Mesothelial cell of epicardium (in vitro differentiated cells): ENCODE measurements around the gene ANKS6. TPM values are rescaled to one million over a fixed set of nuclear protein-coding genes. Genes with fewer than 3 reads are reported as not detected.

Experiments
- DNase-seq, 2 experiments: peaks; one replicate each; pipeline ENCODE4 v3.0.0; 2021; ENCODE audit warnings: low spot score in 2 of 2; ENCODE audit not compliant: unreplicated experiment in 2 of 2
- H3K27ac Mint-ChIP-seq: 2 replicates; pipeline ENCODE4 v1.8.0; 2021; ENCODE audit warnings: mixed read lengths
- H3K27me3 Mint-ChIP-seq: 2 replicates; pipeline ENCODE4 v1.8.0; 2021; ENCODE audit warnings: low read depth, mixed read lengths
- H3K36me3 Mint-ChIP-seq: 2 replicates; pipeline ENCODE4 v1.8.0; 2021; ENCODE audit warnings: mixed read lengths
- H3K4me1 Mint-ChIP-seq: 2 replicates; pipeline ENCODE4 v1.8.0; 2021; ENCODE audit warnings: mixed read lengths
- H3K4me3 Mint-ChIP-seq: 2 replicates; pipeline ENCODE4 v1.8.0; 2021; ENCODE audit warnings: mild to moderate bottlenecking, moderate library complexity, mixed read lengths
- H3K9me3 Mint-ChIP-seq: 2 replicates; pipeline ENCODE4 v1.8.0; 2021; ENCODE audit warnings: mixed read lengths
- total RNA-seq: library from RNA; stranded (reverse); gene quantifications from 3 replicates; pipeline ENCODE4 v1.2.1, GENCODE V29; 2021
- TF ChIP-seq, protein P1 (sequence below): fragments of 200-600 bp; sonication (generic); IDR thresholded peaks from one replicate; pipeline ENCODE4 v1.5.0; 2021; ENCODE audit warnings: antibody characterized with exemption; ENCODE audit not compliant: unreplicated experiment

Gene ANKS6
- total RNA-seq, 1 donor from 2014 or later: 42.0 TPM

DNA sequence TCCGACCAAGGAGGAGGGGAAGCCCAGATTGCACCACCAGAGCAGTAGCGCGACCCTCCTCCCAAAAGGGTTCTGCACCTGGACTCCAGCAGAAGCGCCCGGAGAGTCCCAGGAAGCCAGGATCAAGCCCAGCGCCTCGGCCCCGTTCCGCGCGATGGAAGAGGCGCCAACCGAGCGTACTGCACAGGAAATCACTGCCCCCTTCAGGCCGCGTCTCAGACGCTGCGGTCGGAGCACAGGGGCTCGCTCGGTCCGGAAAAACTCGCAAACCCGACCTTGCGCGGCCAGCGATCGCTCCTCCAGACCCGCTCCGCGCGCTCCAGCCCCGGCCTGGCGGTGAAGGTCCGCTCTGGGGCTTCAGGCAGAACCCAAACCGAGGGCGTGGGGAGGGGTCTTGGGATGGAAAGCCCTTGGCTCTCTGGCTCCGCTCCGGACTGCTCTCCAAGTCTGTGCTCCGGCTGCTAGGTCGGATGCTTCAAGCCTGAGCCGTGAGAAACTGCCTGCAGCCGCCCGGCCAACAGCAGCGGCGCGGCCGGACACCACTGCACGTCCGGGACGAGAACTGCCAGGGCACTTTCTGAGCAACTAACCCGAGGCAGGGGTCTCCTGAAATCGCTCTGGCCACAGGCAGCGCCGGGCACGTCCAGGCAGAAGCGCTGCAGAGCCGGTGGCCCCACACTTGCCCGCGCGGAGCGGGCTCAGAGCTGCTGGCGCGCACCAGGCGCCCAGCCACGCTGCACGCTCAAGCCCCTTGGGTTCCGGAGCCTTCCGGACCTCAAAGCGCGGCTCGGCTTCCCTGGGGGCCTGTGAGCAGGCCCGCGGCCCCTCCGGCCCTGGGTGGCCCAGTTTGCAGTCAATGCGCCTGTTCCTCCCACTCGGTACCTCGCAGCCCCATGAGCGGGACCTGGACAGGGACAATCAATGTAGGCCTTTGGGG, 88.9 kb downstream of the ANKS6 start:
- TF ChIP-seq, protein P1, sequence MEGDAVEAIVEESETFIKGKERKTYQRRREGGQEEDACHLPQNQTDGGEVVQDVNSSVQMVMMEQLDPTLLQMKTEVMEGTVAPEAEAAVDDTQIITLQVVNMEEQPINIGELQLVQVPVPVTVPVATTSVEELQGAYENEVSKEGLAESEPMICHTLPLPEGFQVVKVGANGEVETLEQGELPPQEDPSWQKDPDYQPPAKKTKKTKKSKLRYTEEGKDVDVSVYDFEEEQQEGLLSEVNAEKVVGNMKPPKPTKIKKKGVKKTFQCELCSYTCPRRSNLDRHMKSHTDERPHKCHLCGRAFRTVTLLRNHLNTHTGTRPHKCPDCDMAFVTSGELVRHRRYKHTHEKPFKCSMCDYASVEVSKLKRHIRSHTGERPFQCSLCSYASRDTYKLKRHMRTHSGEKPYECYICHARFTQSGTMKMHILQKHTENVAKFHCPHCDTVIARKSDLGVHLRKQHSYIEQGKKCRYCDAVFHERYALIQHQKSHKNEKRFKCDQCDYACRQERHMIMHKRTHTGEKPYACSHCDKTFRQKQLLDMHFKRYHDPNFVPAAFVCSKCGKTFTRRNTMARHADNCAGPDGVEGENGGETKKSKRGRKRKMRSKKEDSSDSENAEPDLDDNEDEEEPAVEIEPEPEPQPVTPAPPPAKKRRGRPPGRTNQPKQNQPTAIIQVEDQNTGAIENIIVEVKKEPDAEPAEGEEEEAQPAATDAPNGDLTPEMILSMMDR: peak; percentile 47
- DNase-seq: peak in 1 of 2 experiments; percentile 72
- H3K27me3 Mint-ChIP-seq: peaks cover 86% of the 10 kb centered on the region
- no peak overlapping the region for H3K27ac Mint-ChIP-seq
- no peaks in the 10 kb centered on the region for H3K36me3 Mint-ChIP-seq
- H3K9me3 Mint-ChIP-seq: peaks cover 2% of the 10 kb centered on the region
- H3K4me1 Mint-ChIP-seq: peaks cover 7% of the 10 kb centered on the region
- peak overlapping the region; percentile 59 for H3K4me3 Mint-ChIP-seq

DNA sequence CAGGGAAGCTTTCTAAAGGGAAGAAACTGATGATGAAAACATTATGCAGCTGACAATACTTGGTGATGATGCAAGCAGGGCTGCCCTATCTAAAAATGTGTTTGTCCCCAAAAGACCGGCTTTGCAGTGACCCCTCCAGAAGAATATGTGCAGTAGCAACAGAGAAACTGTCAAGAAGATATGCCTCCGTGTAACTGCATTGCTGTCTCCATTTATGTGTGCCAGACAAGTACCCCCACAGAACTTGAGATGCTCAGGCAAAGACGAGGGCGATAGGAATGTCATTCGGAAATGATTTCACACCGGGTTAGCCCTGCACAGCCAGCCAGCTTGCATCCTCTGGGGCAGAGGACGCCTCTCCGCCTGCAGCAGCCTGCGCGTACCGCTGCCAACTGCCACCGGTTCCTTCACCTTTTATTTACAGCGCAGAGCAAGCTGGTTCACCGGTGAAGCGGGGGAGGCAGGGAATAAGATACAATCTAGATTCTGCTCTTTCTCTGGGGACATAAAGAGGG, 89.6 kb downstream of the ANKS6 start:
- peaks cover 7% of the 10 kb centered on the region for H3K4me1 Mint-ChIP-seq
- no peaks in the 10 kb centered on the region for H3K36me3 Mint-ChIP-seq
- TF ChIP-seq, protein P1: no peak
- no peak overlapping the region for H3K27ac Mint-ChIP-seq
- H3K27me3 Mint-ChIP-seq: peaks cover 86% of the 10 kb centered on the region
- peaks cover 2% of the 10 kb centered on the region for H3K9me3 Mint-ChIP-seq
- no peak for DNase-seq
- peak overlapping the region; percentile 46 for H3K4me3 Mint-ChIP-seq

DNA sequence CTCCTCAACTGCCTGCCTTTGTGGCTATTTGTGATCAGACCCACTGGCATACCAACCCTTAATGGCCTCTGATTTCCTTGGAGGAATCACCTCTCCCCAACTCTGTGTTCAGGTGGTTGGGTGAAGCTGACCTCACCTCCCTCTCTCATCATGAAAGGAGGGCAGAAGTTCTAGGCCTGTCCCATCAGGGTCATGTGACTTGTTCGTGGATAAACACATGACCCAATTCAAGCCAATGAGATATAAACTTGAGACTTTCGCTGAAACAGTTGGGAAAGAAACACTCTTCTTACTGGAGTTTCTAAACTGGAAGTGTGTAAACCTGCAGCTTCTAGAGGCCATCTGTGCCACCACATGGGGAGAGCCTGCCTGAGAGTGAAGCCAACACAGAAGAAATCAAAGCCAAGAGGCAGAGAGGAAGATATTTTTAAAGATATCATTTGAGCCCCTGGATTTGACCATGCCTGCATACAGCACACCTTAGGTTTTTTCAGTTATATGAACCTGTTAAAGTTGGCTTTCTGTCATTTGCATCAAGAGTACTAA, 93.4 kb downstream of the ANKS6 start:
- H3K4me3 Mint-ChIP-seq: no peak overlapping the region
- no peaks in the 10 kb centered on the region for H3K36me3 Mint-ChIP-seq
- no peak overlapping the region for H3K27ac Mint-ChIP-seq
- DNase-seq: no peak
- peaks cover 8% of the 10 kb centered on the region for H3K9me3 Mint-ChIP-seq
- H3K4me1 Mint-ChIP-seq: peaks cover 7% of the 10 kb centered on the region
- TF ChIP-seq, protein P1: no peak
- peaks cover 91% of the 10 kb centered on the region for H3K27me3 Mint-ChIP-seq

DNA sequence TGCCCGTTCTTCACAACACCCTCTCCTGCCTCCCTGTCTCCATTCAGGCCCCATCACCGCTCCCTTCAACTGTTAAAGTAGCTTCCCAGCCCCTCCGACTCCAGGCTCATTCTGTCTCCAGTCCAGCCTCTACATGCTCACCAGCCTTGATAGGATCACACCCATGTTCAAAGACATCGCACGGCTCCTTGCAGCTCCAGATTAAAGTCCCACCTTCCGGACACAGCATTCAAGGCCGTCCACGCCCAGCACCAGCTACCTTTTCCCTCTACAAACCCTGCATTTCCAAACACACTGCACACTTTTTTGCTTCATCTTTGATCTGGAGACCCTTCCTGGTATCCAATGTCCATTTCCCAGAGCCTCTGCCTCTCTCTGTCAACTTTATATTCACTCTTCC, 94.0 kb downstream of the ANKS6 start:
- peaks cover 90% of the 10 kb centered on the region for H3K27me3 Mint-ChIP-seq

DNA sequence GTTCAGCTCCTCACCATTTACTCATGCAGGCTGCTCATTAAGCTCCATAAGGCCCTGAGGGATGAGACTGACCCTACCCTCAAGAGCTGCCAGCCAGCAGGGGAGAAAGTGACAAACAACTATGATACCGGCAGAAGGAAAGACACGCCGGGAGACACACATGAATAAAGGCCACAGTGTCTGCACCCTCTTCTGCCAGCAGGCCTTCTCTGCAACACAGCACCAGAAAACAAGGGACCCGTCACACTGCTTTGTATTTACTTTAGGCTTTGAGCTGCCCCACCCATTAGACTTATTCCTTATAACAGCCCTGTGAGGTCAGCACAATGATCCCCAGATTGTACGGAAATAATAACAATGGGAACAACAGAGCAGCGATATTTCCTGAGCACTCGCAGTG, 94.8 kb downstream of the ANKS6 start:
- Mint-ChIP-seq H3K4me3 (no peak overlapping the region), H3K27me3 (peaks cover 89% of the 10 kb centered on the region), H3K36me3 (no peaks in the 10 kb centered on the region), H3K9me3 (peaks cover 8% of the 10 kb centered on the region), H3K4me1 (peaks cover under 1% of the 10 kb centered on the region), H3K27ac (no peak overlapping the region)
- DNase-seq: no peak
- TF ChIP-seq, protein P1: no peak

More for the DNA sequence above, 94.0 kb downstream of the ANKS6 start:
- peaks cover 8% of the 10 kb centered on the region for H3K9me3 Mint-ChIP-seq
- TF ChIP-seq, protein P1: no peak
- H3K4me1 Mint-ChIP-seq: peaks cover 7% of the 10 kb centered on the region
- no peaks in the 10 kb centered on the region for H3K36me3 Mint-ChIP-seq
- no peak for DNase-seq
- H3K27ac Mint-ChIP-seq: no peak overlapping the region
- H3K4me3 Mint-ChIP-seq: no peak overlapping the region
